ENCODE measurements around the gene THBS2.

DNA sequence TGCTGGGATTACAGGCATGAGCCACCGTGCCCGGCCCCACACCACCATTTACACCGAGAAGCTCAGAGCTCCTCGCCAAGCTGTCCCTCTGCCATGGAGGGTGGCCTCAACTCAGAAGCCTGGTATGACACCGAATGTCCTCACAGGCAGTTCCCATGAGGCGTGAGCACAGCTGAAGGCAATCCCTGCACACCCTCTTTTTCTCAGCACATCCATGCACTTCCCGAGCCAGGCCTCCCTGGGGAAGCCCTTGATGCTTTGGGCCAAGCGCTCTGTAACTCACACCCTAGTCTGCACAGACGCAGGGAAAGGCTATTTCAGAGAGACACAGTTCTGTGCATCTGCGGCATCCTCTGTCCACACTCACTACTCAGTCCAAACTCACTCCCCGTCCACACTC is 18.4 kb downstream of the THBS2 start:
- TF ChIP-seq, protein P1, sequence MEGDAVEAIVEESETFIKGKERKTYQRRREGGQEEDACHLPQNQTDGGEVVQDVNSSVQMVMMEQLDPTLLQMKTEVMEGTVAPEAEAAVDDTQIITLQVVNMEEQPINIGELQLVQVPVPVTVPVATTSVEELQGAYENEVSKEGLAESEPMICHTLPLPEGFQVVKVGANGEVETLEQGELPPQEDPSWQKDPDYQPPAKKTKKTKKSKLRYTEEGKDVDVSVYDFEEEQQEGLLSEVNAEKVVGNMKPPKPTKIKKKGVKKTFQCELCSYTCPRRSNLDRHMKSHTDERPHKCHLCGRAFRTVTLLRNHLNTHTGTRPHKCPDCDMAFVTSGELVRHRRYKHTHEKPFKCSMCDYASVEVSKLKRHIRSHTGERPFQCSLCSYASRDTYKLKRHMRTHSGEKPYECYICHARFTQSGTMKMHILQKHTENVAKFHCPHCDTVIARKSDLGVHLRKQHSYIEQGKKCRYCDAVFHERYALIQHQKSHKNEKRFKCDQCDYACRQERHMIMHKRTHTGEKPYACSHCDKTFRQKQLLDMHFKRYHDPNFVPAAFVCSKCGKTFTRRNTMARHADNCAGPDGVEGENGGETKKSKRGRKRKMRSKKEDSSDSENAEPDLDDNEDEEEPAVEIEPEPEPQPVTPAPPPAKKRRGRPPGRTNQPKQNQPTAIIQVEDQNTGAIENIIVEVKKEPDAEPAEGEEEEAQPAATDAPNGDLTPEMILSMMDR (IDR thresholded peaks at IDR 0.05; ENCODE audit: low read length), result no peak
- no peak for TF ChIP-seq EZH2 (optimal IDR thresholded peaks at IDR 0.05; ENCODE audit: low read depth, low read length)
- TF ChIP-seq EZH2phosphoT487 (IDR thresholded peaks at IDR 0.05; ENCODE audit: low read length), result no peak
